ENCODE results near the gene COL5A2.

Gene COL5A2

GRCh38 chr2:189046320-189046719 is 133.2 kb downstream of the COL5A2 start:
- no peak for DNase-seq

DNA sequence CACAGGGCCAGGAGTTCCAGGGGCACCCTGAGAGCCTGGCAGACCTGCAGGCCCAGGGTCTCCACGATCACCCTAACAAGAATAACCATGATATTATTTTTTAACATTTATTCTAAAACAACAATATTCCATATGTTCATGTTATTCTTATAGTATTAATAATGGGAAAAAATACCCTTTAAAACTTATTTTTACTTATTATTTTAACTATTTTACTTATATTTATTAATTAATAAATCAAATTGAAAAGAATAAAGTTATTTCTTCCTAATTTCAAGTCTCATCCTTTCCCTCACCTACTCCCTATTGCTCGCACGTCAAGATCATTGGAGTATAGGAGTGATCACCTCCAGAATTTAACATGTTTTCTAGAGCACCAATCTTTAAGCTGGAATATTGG is 133.7 kb downstream of the COL5A2 start:
- no peak for DNase-seq

GRCh38 chr2:189037518-189037917 is 142.0 kb downstream of the COL5A2 start:
- DNase-seq: no peak

DNA sequence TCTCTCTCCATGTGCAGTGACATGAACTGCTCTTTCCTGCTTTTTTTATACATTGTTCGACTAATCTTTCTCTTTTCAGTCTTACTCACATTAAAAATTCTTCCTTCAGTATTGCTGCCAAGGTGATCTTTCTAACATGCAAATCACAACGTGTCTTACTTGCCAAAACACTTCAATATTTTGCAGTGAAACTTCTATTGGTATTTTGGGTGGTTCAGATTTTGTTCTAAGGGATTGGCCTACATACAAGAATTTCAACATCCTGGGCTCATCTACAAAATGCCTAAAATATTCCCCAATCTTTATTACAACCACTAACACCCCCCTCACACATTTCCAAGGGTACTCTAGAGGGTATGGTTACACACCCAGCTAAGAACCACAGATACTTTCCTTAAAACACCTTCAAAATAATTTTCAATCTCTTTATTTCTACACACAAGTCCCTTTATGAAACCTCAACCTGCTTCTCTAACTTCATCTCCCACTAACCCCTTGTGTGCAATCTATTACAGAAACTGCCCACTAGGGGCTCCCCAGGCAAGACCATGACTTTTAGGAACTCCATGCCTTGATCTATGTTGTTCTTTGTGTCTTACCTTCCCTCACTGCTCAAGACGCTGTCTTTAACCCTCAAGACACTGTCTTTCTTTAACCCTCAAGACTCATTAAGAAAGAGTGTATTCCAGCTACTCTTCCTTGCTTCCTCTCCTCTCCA is 154.5 kb downstream of the COL5A2 start:
- no peak for DNase-seq

DNA sequence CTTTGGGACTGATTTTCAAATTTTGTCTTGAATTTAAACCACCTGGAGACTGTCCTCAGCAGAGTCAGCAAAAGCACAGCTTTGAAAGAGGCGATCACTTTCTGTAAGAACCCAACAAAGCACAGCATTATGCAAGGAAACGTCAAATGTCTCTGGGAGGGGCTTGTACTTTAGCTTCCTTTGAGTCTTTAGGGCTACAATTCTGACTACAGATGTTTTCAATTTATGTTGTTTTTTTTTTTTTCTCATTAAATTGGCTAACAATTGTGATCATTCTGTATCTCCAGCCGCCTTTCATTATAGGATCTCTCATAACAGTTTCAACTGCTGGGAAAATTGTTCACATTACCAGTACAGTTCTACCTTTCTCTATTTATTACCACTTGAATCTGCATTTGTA is 157.1 kb downstream of the COL5A2 start:
- no peak for DNase-seq

GRCh38 chr2:189022053-189022481 is 157.5 kb downstream of the COL5A2 start:
- DNase-seq: no peak

DNA sequence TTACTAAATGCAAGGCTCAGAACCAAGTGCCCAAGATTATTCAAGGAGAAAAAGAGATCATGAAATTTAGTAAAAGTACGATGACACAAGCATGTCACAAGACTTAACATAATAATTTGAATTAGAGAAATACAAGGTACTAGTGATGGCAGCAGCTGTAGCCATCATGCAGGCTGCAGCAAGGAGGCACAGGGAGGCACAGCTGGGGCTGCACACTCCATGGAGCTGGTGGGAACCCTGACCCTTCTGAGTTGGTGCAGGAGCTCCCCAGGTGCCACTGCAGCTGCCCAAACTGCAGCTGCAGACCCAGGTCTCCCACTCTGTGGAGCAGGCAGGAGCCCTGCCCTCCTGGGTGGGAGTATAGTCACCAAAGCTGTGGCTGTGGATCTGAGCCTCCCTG is 159.4 kb downstream of the COL5A2 start:
- DNase-seq: no peak

DNA sequence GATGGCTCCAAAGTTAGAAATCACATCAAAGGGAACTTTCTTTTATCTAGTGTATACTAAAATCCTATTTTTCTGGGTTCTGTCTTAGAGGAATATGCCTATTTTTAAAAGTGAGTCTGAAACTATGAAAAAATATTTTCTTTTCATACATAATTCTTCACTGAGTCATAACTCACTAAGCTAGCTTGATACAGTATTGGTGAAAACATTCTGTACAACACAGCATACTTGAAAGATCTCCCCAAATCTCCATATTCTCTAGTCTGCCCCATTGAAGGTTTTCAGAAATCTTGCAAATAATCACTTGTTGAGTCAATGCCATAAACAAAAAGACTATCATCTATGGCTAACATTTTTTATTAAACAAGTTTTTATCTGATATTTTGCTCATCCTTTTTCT is 160.9 kb downstream of the COL5A2 start:
- no peak for DNase-seq

DNA sequence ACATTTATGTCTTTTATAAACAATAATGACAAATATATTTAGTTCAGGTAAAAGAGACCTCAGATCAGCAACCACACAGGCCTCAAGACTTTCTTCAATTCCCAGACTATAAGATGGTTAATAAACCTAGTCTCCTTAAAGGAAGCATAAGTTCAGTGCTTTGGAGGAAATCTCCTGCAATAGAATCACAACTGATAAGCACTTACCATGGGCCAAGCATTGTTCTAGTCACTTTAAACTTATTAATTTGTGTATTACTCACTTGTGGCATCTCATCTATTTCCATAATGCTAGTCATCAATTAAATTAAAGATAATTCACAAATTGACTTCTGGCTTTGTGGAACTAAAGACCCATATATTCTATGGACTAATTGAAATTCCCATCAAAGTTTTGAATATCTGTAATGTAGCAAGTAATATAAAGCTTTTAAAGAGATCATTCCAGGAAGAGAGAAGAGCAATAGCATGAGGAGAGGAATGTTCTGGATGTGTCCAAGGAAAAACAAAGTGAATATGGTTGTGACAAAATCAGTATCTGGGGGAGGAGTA is 163.2 kb downstream of the COL5A2 start:
- no peak for DNase-seq

GRCh38 chr2:189015359-189015758 is 164.2 kb downstream of the COL5A2 start:
- DNase-seq: no peak

DNA sequence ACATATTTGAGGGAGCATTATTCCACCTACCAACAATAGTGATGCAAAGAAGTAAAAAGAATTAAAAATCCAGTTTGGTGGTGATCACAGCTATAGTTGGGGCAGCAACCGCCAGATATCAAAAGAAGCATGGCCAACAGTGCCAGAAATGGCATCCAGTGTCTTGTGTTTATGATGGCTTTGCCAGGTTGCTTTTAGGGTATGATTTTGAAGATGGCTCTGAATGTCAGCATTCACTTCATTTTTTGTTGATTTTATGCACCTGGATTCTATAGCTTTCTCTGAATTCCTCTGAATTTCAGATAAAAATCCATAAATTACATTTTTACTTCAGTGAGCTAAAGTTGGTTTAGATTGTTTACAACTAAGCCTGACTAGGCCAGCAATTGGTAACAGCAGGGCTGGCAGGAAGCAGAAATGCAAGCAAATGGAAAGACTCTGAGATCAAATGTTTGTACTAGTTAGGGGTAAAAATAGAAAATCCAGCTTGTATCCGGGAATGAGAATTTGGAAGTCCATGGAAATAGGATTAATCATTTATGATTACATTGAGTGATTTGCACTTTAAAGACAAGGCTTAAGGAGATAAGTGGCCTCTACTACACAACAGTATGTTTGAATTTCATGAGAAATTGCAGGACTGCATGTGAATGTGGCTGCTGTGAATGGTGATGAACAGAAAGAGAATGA is 165.0 kb downstream of the COL5A2 start:
- no peak for DNase-seq

DNA sequence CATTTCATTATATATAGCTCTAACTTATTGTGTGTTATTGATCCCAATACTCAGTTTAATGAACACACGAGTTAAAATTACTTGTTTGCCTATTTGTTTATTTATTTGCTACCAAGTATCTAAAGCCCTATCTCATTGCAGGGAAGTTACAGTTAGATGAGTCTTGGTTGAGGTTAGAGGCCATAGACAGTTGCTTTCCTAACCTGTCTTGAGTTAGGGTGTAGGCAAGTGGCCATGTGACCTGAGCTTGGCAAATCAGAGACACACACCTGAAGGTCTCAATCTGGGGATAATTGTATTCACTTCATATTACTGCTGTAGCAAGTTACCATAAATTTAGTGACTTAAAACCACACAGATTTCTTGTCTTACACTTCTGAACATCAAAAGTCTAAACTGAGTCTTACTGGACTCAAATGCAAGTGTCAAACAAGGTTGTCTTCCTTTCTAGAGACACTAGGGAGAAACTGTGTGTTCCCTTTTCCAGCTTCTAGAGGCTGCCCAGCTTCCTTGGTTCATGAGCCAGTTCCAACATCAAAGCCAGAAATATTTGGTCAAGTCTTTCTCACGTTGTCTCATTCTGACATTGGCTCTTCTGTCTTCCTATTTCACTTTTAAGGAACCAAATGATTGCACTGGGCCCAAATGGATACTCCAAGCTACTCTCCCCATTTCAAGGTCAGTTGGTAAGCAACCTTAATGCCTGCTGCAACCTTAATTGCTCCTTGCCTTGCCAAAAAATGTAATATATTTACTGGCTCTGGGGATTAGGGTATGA is 165.7 kb downstream of the COL5A2 start:
- DNase-seq: no peak

GRCh38 chr2:189013031-189013430 is 166.5 kb downstream of the COL5A2 start:
- DNase-seq: no peak

- DNase-seq: no peak
These were observed 167.2 kb downstream of the COL5A2 start for GRCh38 chr2:189012351-189012750.

DNA sequence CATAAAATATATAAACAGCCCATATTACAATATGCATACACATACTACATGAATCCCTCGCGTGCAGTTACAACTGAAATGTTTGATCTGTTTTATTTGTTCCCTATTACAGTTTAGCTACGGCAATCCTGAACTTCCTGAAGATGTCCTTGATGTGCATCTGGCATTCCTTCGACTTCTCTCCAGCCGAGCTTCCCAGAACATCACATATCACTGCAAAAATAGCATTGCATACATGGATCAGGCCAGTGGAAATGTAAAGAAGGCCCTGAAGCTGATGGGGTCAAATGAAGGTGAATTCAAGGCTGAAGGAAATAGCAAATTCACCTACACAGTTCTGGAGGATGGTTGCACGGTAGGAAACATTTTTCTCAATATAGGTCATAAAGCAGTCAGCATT is 169.0 kb downstream of the COL5A2 start:
- no peak for DNase-seq

GRCh38 chr2:189008555-189009262 is 170.9 kb downstream of the COL5A2 start:
- peak; percentile 44 to 48 for DNase-seq

GRCh38 chr2:189002079-189002478 is 177.5 kb downstream of the COL5A2 start:
- DNase-seq: no peak

GRCh38 chr2:189000221-189000620 is 179.3 kb downstream of the COL5A2 start:
- no peak for DNase-seq

DNA sequence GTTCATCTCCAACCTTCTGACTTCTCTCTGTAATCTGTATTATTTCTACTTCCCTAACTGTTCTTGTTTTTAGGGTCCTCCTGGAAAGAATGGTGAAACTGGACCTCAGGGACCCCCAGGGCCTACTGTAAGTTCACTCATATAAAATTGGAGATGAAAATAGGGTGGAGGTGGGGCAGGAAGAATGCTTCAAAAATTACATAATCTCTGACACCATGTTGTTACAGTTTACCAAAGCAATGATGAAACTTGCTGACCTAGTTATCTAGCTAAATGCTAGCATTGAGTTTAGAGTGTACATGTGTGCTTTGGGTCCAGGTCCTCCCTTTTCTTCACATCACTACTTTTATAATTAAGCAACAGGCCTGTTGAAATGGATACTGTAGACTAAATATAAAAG is 182.3 kb downstream of the COL5A2 start:
- no peak for DNase-seq

- no peak for DNase-seq
These were observed 186.3 kb downstream of the COL5A2 start for GRCh38 chr2:188993247-188993646.

DNA sequence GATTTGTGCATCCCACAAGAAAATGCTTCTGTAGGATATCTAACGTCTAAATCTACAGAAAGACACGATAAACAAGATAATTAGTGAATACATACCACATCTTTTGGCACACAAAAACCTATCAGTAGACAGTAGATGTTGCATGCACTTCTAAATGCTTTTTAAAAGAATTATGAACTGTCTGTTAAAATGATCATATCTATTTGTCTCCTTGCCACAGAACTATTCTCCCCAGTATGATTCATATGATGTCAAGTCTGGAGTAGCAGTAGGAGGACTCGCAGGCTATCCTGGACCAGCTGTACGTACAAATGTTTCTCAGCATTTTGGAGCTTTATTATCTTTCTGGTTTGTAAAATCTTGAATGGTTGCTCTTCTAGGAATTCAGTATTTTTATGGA is 192.7 kb downstream of the COL5A2 start:
- no peak for DNase-seq

- no peak for DNase-seq
These were observed 194.9 kb downstream of the COL5A2 start for GRCh38 chr2:188984680-188985079.

GRCh38 chr2:188984065-188984491 is 195.5 kb downstream of the COL5A2 start:
- no peak for DNase-seq

Measured in NCI-H1930 (cell line).